Sciatic nerve (tissue), 2 donors: ENCODE measurements around the gene C1orf159. TPM values are rescaled to one million over a fixed set of nuclear protein-coding genes. Genes with fewer than 3 reads are reported as not detected.
A peak's percentile ranks its signal among the peaks of the same experiment; 100 is the strongest.
"Not testable (repeated sequence)": the region's sequence is repeated elsewhere in the genome, so short reads cannot be mapped to it uniquely, and the experiment has no call there.

Source experiments
- ATAC-seq: fragments of 200-7000 bp; cut with Tn5 transposase; one replicate; pipeline ENCODE4 v1.9.1; 2020; ENCODE audit warnings: mild to moderate bottlenecking, moderate library complexity
- DNase-seq: peaks from one replicate; pipeline ENCODE4 v3.0.0-alpha.2; 2020; ENCODE audit warnings: low spot score
- intact Hi-C: fragments of 100-400 bp; cut with DNase I; formaldehyde crosslinking; loops from one replicate; pipeline ENCODE4 v1.14.2; 2022
- total RNA-seq: library from RNA; stranded (reverse); fragmentation: NEBNext Ultra II Directional; extraction: Animal tissue kit (Norgen Biotek cat#: 25700); gene quantifications from one replicate; pipeline ENCODE4 v1.2.1, GENCODE V29; 2021
- donor health status: DM: no; HTN: no; CAD: no.
- donor health status: DM: no; HTN: no; CAD: no.

C1orf159 gene
- total RNA-seq, 1 donor from 2014 or later, result 12.0 TPM

GRCh38 chr1:1063945-1064831, 51.7 kb downstream of the C1orf159 start:
- intact Hi-C loops, result loop anchor here (5.0 kb wide), 1 partner anchor 82 kb away; the partner anchor contains the start of gene PERM1
- ATAC-seq, result peak; percentile 60
- no peak for DNase-seq

DNA sequence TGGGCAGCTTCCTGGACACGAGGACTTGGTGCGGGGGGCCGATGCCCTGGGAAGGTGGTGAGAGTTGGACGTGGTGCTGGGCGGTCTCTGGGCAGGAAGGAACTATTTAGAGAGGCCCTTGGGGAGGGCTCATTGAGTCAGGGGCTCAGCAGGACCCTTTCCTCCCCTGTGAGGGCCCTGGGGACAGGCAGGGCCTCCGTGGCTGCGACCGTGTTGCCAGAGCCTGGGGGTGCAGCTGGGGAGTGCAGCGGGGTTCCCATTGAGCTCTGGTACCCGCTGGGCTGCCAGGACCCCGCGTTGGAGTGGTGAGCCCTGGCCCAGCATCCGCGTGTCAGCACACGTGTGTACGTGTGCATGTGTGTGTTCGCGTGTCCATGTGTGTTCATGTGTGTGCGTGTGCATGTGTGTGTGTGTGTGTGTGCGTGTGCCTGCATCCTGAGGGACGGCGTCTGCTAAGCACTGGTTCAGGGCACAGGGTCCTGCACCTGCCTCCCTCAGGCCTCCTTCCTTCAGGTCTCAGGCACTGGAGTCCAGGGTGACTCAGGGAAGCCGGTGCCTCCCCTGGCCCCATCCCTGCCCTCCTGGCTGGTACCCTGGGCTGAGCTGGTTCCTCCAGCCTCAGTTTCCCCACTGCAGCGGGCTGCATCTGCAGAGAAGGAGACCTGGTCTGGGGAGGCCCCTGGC, 52.5 kb downstream of the C1orf159 start:
- intact Hi-C loops, result loop anchor here (5.0 kb wide), 1 partner anchor 81 kb away; the partner anchor contains the start of gene PERM1
- DNase-seq, result no peak
- no peak for ATAC-seq

- DNase-seq (no peak), ATAC-seq (no peak)
- intact Hi-C loops, result loop anchor here (5.0 kb wide), 1 partner anchor 80 kb away; the partner anchor contains the start of gene PERM1
Observed at GRCh38 chr1:1062348-1063163, 53.3 kb downstream of the C1orf159 start.

- intact Hi-C loops, result loop anchor here (5.0 kb wide), 1 partner anchor 80 kb away; the partner anchor contains the start of gene PERM1
- DNase-seq (no peak), ATAC-seq (no peak)
Observed at GRCh38 chr1:1061682-1062345, 54.1 kb downstream of the C1orf159 start.

DNA sequence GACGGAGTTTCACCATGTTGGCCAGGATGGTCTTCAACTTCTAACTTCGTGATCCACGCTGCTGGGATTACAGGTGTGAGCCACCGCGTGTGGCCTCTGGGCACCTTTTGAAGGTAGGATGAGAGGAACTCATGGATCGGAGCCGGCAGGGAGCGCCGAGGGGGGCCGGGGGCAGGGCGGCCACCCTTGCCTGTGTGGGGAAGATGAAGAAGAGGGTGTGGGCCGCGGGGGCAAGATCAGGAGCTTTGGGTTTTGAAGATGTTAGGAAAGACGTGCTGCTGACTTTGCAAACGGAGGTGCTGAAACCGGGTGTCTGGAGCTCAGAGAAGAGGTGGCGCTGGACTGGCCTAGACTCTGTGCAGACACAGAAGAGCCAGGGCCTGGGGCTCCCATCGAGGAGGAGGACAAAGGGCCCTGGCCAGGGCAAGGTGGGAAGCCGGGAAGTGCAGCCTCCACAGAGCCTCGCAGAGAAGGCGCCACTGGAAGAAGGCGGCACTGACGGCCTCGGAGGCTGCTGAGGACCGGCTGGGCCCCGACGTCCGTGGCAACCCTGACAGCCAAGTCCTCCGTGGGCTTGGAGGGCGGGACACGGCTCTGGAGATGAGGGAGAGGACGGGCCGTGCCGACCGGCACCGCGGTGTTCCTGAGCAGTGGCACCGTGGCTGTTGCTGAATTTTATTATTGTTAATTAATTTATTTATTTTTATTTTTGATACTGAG, 55.4 kb downstream of the C1orf159 start:
- DNase-seq, result no peak
- intact Hi-C loops, result loop anchor here (5.0 kb wide), 1 partner anchor 78 kb away; the partner anchor contains the start of gene PERM1

DNA sequence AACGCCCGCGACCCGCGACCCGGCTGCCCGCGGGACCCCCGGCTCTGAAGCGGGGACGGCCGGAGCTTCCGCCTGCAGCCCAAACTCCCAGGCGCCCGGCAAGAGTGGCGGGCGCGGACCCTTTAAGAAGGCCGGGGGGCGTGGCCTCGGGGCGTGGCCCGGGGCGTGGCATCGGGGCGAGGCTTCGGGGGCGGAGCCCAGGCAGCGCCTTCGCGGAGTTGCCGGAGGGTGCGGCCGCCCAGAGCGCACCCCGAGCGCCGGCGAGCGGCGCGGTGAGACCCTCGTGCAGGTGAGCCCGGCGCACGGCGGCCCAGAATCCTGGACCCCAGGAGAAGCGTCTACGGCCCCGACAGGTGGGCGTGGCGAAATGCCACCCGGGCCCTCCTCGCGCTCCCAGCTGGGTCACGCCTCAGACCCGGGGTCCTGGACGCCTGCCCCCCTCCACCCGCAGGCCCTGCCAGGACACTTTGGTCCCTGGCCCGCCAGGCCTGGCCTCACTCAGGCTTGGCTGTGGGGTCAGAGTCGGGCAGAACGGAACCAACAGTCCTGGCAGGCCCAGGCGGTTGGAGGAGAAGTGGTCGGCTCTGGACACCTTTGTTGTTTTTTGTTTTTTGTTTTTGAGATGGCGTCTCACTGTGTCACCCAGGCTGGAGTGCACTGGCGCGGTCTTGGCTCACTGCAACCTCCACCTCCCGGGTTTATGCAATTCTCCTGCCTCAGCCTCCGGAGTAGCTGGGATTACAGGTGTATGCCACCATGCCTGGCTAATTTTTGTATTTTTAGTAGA, 56.2 kb downstream of the C1orf159 start:
- ATAC-seq (peak; percentile 79), DNase-seq (peak; percentile 90)
- intact Hi-C loops, result loop anchor here (5.0 kb wide), 1 partner anchor 77 kb away; the partner anchor contains the start of gene PERM1

More for the DNA sequence above, 55.4 kb downstream of the C1orf159 start:
- no peak for ATAC-seq

- intact Hi-C loops, result no loop called here
- peak; percentile 7 for ATAC-seq
Observed at GRCh38 chr1:1058921-1059493, 56.9 kb downstream of the C1orf159 start.

GRCh38 chr1:1058088-1058905, 57.6 kb downstream of the C1orf159 start:
- intact Hi-C loops, result no loop called here
- ATAC-seq (peak; percentile 4), DNase-seq (no peak)

More at GRCh38 chr1:1058921-1059493, 56.9 kb downstream of the C1orf159 start:
- DNase-seq, result no peak

DNA sequence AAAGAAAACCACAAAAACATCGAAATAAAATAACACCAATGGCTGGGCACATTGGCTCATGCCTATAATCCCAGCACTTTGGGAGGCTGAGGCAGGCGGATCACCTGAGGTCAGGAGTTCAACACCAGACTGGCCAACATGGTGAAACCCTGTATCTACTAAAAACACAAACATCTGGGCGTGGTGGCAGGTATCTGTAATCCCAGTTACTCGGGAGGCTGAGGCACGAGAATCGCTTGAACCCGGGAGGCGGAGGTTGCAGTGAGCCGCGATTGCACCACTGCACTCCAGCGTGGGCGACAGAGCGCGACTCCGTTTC, 58.2 kb downstream of the C1orf159 start:
- DNase-seq, ATAC-seq, intact Hi-C loops: not testable (repeated sequence)

DNA sequence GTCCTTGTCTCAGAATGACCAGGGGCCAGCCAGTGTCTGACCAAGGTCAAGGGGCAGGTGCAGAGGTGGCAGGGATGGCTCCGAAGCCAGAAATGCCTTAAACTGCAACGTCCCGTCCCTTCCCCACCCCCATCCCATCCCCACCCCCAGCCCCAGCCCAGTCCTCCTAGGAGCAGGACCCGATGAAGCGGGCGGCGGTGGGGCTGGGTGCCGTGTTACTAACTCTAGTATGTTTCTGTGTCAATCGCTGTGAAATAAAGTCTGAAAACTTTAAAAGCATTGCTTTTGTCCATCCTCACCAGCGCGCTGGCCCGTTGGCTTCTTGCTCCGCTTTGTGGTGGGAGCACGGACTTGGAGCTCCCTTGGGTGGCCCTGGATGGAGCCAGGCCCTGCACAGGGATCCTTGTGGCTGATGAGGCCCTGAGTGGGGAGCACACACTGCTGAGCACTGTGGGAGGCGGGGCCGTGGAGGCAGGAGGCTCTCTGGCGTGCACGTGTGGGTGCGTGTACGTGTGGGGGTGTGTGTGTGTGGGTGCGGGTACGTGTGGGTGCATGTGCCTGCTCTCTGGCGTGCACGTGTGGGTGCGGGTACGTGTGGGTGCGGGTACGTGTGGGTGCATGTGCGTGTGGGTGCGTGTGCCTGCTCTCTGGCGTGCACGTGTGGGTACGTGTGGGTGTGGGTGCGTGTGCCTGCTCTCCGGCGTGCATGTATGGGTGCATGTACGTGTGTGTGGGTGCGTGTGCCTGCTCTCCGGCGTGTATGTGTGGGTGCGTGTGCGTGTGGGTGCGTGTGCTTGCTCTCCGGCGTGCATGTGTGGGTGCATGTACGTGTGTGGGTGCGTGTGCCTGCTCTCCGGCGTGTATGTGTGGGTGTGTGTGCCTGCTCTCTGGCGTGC, 59.8 kb downstream of the C1orf159 start:
- ATAC-seq (no peak), DNase-seq (no peak)
- intact Hi-C loops, result no loop called here

GRCh38 chr1:1054971-1055370, 60.9 kb downstream of the C1orf159 start:
- DNase-seq, result no peak
- ATAC-seq, result no peak
- intact Hi-C loops, result no loop called here

- DNase-seq, result no peak
- intact Hi-C loops, result no loop called here
- ATAC-seq, result no peak
Observed at GRCh38 chr1:1054099-1054700, 61.7 kb downstream of the C1orf159 start.

GRCh38 chr1:1053682-1054081, 62.2 kb downstream of the C1orf159 start:
- intact Hi-C loops, result no loop called here
- DNase-seq, result no peak
- ATAC-seq, result no peak

DNA sequence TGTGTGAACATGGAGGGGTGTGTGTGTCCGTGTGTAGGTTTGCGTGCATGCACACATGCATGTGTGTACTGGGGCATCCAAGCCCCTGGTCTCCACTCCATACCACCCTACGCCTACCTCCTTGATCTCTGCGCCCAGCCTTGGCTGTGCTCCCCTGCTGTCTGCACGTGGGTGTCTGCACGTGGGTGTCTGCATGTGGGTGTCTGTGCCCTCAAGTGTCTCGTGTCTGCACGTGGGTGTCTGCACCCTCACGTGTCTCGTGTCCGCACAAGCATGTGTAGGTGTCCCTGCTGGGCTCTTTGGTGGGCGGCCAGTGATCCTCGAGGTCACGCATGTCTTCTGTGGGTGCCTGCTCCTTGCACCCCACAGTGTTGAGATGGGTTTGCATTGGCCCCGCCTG, 62.9 kb downstream of the C1orf159 start:
- no peak for ATAC-seq
- intact Hi-C loops, result no loop called here
- no peak for DNase-seq
